NOMO-1 treated with dmso at 0.1 percent for 144 hours (cell line): Measurements from ENCODE around the gene NCKAP5.
"Not testable (repeated sequence)": the region's sequence is repeated elsewhere in the genome, so short reads cannot be mapped to it uniquely, and the experiment has no call there.

ENCODE experiments used
- DNase-seq: peaks from one replicate; lab custom pipeline; 2025; ENCODE audit not compliant: unreplicated experiment; lab: John Stamatoyannopoulos, UW

The NCKAP5 gene

GRCh38 chr2:133475610-133476009 lies 92.7 kb downstream of the NCKAP5 start:
- DNase-seq: no peak

GRCh38 chr2:133470446-133470845 lies 97.8 kb downstream of the NCKAP5 start:
- DNase-seq: not testable (repeated sequence)

GRCh38 chr2:133462811-133463210 lies 105.5 kb downstream of the NCKAP5 start:
- DNase-seq: no peak

GRCh38 chr2:133461484-133461883 lies 106.8 kb downstream of the NCKAP5 start:
- DNase-seq: no peak

- DNase-seq: no peak
Measured at GRCh38 chr2:133459590-133459989, 108.7 kb downstream of the NCKAP5 start.

GRCh38 chr2:133458280-133458679 lies 110.0 kb downstream of the NCKAP5 start:
- no peak for DNase-seq

GRCh38 chr2:133457861-133458260 lies 110.4 kb downstream of the NCKAP5 start:
- no peak for DNase-seq

GRCh38 chr2:133456971-133457370 lies 111.3 kb downstream of the NCKAP5 start:
- no peak for DNase-seq

- DNase-seq: no peak
Measured at GRCh38 chr2:133456156-133456555, 112.1 kb downstream of the NCKAP5 start.

- DNase-seq: no peak
Measured at GRCh38 chr2:133453032-133453431, 115.2 kb downstream of the NCKAP5 start.

GRCh38 chr2:133452583-133452982 lies 115.7 kb downstream of the NCKAP5 start:
- DNase-seq: no peak

GRCh38 chr2:133452146-133452545 lies 116.1 kb downstream of the NCKAP5 start:
- DNase-seq: no peak

GRCh38 chr2:133448195-133448594 lies 120.1 kb downstream of the NCKAP5 start:
- no peak for DNase-seq

GRCh38 chr2:133447303-133447702 lies 121.0 kb downstream of the NCKAP5 start:
- no peak for DNase-seq

- no peak for DNase-seq
Measured at GRCh38 chr2:133444465-133444864, 123.8 kb downstream of the NCKAP5 start.

GRCh38 chr2:133442393-133442792 lies 125.9 kb downstream of the NCKAP5 start:
- no peak for DNase-seq

- DNase-seq: no peak
Measured at GRCh38 chr2:133439565-133439920, 128.7 kb downstream of the NCKAP5 start.

- DNase-seq: no peak
Measured at GRCh38 chr2:133438848-133439564, 129.3 kb downstream of the NCKAP5 start.

GRCh38 chr2:133438026-133438425 lies 130.2 kb downstream of the NCKAP5 start:
- DNase-seq: no peak

- no peak for DNase-seq
Measured at GRCh38 chr2:133437492-133437891, 130.8 kb downstream of the NCKAP5 start.

GRCh38 chr2:133434959-133435668 lies 133.1 kb downstream of the NCKAP5 start:
- DNase-seq: no peak
